Measurements from ENCODE around the gene FAH. TPM values are rescaled to one million over a fixed set of nuclear protein-coding genes. Genes with fewer than 3 reads are reported as not detected.

The FAH gene
- total and polyA plus RNA-seq, 10 of the 15 experiments (the other 5 are each of a cell fraction or from before 2014, with no cell fraction given) = 36.3 to 121 (median 62.0) TPM

GRCh38 chr15:80163897-80164296 is 11.1 kb downstream of the FAH start:
- RAD21 ChIA-PET (ENCODE audit: unreplicated experiment) = no interaction called here
- Histone ChIP-seq H3K9ac (ENCODE audit: control insufficient read depth, insufficient read depth, low read length) (no peak overlapping the region), H3K4me1 (ENCODE audit: control insufficient read depth, insufficient read depth, low read length) (peaks cover 19% of the 10 kb centered on the region), H3K79me2 (ENCODE audit: control insufficient read depth, insufficient read depth, low read length) (no peaks in the 10 kb centered on the region), H3K9me3 (replicated peaks; ENCODE audit: control insufficient read depth, insufficient read depth, low read length) (no peaks in the 10 kb centered on the region), H3K27me3 (replicated peaks in 1 of 2; ENCODE audit: control insufficient read depth in 2 of 2, insufficient read depth in 2 of 2, low read length in 1 of 2) (no peaks in the 10 kb centered on the region), H3K27ac (ENCODE audit: control insufficient read depth, insufficient read depth) (no peak overlapping the region), H3K4me2 (ENCODE audit: control insufficient read depth, insufficient read depth) (no peak overlapping the region), H4K20me1 (ENCODE audit: control insufficient read depth, insufficient read depth) (no peaks in the 10 kb centered on the region), H2AFZ (ENCODE audit: control insufficient read depth, low read depth, low read length) (no peak overlapping the region), H3K4me3 (no peak overlapping the region), H3K36me3 (ENCODE audit: control insufficient read depth in 2 of 2, insufficient read depth in 2 of 2, low read length in 1 of 2) (peaks cover 4 to 12% of the 10 kb centered on the region in 2 experiments)
- no peak for TF ChIP-seq KAT2A (conservative IDR thresholded peaks at IDR 0.05; ENCODE audit: control insufficient read depth, low read depth, low read length)
- no peak for TF ChIP-seq ZZZ3 (IDR thresholded peaks at IDR 0.05; ENCODE audit: control insufficient read depth, insufficient read length, low read depth)
- no peak for TF ChIP-seq BACH1 (IDR thresholded peaks at IDR 0.05; ENCODE audit: borderline replicate concordance)
- TF ChIP-seq POLR2AphosphoS2 (IDR thresholded peaks at IDR 0.05; ENCODE audit: low read depth, low read length) = no peak
- no peak for TF ChIP-seq RFX5 (IDR thresholded peaks at IDR 0.05; ENCODE audit: low read depth, low read length)
- no peak for TF ChIP-seq SMAD1 (IDR thresholded peaks at IDR 0.05; ENCODE audit: low read depth, partially characterized antibody)
- no peak for TF ChIP-seq REST (IDR thresholded peaks at IDR 0.05; ENCODE audit: low read depth, low read length)
- TF ChIP-seq CBFB (IDR thresholded peaks at IDR 0.05; ENCODE audit: low read depth) = no peak
- TF ChIP-seq ELK1 (IDR thresholded peaks at IDR 0.05; ENCODE audit: low read depth, low read length) = no peak
- no peak for TF ChIP-seq RBBP5 (conservative IDR thresholded peaks at IDR 0.05)
- TF ChIP-seq CBX3 (IDR thresholded peaks at IDR 0.05; ENCODE audit: borderline replicate concordance, low read depth) = no peak
- TF ChIP-seq HCFC1 (IDR thresholded peaks at IDR 0.05; ENCODE audit: low read length) = no peak
- no peak for TF ChIP-seq BMI1 (IDR thresholded peaks at IDR 0.05; ENCODE audit: borderline replicate concordance)
- no peak for TF ChIP-seq MYC (IDR thresholded peaks at IDR 0.05; ENCODE audit: insufficient read depth, insufficient read length, insufficient replicate concordance, low read length, severe bottlenecking)
- TF ChIP-seq SUZ12 (IDR thresholded peaks at IDR 0.05; ENCODE audit: unreplicated experiment) = no peak
- no peak for TF ChIP-seq EP300 (IDR thresholded peaks at IDR 0.05; ENCODE audit: borderline replicate concordance in 1 of 2, control insufficient read depth in 1 of 2, low read depth in 2 of 2, low read length in 2 of 2)
- no peak for TF ChIP-seq GATAD2B (conservative IDR thresholded peaks at IDR 0.05; ENCODE audit: low read depth)
- in situ Hi-C loops (cut with MboI) = no loop called here
- DNase-seq (ENCODE audit: low read depth, low spot score) = no peak
- CTCF ChIA-PET = interaction anchor here (1.8 kb wide), 1 partner anchor 103 kb away, joined by 5 read pairs; no protein-coding TSS in a partner anchor
- intact Hi-C loops (cut with micrococcal nuclease; ENCODE audit: unreplicated experiment) = no loop called here
- TSS peak; percentile 23 for BruUV-seq (replicated peaks)
- 100% methylated on average over 1 of the region's 1 CpG for WGBS (ENCODE audit: insufficient coverage, insufficient replicate concordance, low lambda C conversion rate, missing lambda C conversion rate)
- FAIRE-seq = no peak
- no peak for ATAC-seq
- SMC1A ChIA-PET (ENCODE audit: uncharacterized antibody, unreplicated experiment) = no interaction called here
- POLR2A ChIA-PET = no interaction called here
